Astrocyte of the hippocampus (primary cell): ENCODE data around the gene COL4A3.

Experiments
- DNase-seq: peaks from one replicate; pipeline ENCODE4 v3.0.0; 2011; ENCODE audit warnings: low read depth, low spot score

The COL4A3 gene

DNA sequence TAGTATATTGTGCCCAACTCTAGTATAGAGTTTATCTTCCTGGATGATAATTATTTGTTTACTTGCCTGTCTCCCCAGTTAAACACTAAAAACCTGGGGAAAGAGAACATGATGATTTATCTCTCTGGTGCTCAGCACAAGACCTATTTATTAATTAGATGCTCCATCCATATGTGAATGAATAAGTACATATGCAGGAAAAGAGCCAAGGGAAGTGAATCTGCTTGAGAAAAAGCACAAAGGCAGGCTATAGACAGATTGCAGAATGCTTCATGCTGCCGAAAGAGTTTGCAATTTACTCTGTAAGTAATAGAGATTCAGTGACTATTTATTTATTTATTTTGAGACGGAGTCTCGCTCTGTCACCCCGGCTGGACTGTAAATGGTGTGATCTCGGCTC, 123.3 kb downstream of the COL4A3 start:
- no peak for DNase-seq

DNA sequence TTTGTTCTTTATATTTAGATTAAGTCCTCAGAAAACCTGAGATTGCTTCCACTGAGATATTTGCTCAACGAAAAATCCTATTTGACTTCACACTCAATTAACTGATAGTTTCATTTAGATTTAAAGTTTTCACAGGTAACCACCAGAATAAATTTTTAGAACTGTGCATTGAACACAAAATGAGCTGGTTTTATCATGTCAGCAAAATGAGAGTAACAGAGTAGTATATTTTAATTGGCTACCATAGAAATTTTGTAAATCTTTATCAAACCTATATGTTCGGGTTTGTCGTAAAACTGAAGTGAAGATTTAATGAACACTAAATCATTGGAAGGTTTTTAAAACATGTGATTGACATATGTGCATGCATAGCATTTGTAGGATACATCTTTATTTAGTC, 127.9 kb downstream of the COL4A3 start:
- no peak for DNase-seq

DNA sequence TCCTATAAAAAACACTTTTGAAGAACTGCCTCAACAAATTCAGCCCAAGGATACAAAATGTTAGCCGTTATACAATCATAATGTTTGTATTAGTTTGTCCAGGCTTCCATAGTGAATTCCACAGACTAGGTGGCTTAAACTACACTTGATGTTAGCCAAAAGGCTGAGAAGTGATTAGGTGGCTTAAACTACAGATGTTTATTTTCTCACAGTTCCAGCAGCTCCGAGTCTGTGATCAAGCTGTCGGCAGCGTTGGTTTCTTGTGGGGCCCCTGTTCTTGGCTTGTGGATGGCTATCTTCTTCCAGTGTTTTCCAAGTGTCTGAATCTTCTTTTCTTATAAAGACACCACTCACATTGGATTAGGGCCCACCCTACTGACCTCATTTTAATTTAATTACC, 129.1 kb downstream of the COL4A3 start:
- no peak for DNase-seq

GRCh38 chr2:227295806-227296205, 131.4 kb downstream of the COL4A3 start:
- no peak for DNase-seq

GRCh38 chr2:227296671-227297405, 132.4 kb downstream of the COL4A3 start:
- DNase-seq: no peak

- no peak for DNase-seq
Observed at GRCh38 chr2:227301523-227301922, 137.1 kb downstream of the COL4A3 start.

GRCh38 chr2:227308784-227309183, 144.4 kb downstream of the COL4A3 start:
- peak; percentile 49 for DNase-seq

DNA sequence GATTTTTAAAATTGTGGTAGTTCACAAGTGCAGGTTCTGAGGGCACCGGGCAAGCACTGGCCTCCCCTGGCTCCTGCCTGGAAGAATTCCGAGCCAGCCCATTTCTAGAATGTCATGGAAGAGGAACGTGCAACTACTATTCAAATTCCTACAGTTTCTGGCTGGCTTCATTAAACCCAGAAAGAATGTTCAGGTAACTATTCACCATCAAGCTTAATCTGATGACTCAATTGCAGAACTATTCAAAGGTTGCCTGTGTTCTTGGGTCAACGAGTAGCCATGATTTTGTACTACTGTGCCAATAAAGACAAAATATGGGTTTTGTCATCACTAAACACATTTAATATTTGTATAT, 146.3 kb downstream of the COL4A3 start:
- DNase-seq: peak; percentile 70

GRCh38 chr2:227311861-227312506, 147.6 kb downstream of the COL4A3 start:
- DNase-seq: no peak

- DNase-seq: no peak
Observed at GRCh38 chr2:227312579-227312978, 148.2 kb downstream of the COL4A3 start.

GRCh38 chr2:227313310-227313709, 148.9 kb downstream of the COL4A3 start:
- no peak for DNase-seq

GRCh38 chr2:227317834-227318233, 153.4 kb downstream of the COL4A3 start:
- DNase-seq: no peak

- no peak for DNase-seq
Observed at GRCh38 chr2:227320305-227321094, 156.1 kb downstream of the COL4A3 start.

DNA sequence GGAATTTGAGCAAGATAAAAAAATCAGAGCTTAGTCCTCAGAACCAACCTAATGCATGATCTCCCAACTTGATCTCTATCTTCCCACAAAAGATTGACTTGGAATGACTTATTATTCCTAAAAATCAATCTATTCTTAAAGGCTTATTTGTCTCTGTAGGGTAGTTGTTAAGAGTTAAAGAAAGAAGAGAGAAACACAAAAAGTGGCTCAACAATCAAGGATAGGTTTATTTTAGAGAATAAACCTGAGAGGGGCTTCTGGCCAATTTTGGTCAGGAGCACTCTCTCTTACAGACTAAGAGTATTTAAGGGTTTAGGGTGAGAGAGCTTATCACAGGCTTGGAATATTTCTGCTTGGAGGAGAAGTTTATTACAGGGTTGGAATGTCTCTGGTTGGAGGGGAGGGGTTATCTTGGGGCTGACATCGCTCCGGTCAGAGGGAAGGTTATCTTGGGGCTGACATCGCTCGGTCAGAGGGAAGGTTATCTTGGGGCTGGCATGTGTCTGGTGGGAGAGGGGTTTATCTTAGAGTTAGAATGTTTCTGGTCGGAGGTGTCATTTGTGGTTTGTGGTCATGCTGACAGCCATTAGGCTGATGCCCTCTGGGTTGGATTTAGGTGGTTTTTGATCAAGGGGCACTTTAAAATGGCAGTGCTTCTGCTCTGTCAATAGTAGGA, 158.2 kb downstream of the COL4A3 start:
- DNase-seq: no peak

- no peak for DNase-seq
Observed at GRCh38 chr2:227323818-227324217, 159.4 kb downstream of the COL4A3 start.

DNA sequence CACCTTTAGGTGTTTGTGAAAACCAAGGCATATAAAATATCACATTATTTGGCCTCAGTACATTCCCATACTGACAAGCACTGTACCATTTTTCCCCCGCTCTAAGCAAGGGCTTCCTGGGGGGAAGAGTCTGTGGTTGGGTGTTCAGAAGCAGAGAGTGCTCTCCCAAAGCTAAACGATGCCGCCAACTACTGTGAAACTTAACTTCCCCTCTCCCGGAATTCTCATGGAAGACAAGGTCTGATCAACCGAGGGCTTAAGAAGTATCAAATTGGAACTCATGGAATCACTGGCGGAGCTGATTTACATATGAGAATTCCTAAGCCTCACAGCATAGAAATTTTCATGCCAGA, 160.2 kb downstream of the COL4A3 start:
- DNase-seq: no peak

- DNase-seq: peak; percentile 97
Observed at GRCh38 chr2:227324995-227325838, 160.8 kb downstream of the COL4A3 start, which contains the start of gene MFF. Gene MFF (plus strand): TSS chr2:227325251. CDS start chr2:227330666, 5,415 bp downstream.

- peak; percentile 62 for DNase-seq
Observed at GRCh38 chr2:227325839-227326195, 161.4 kb downstream of the COL4A3 start.

DNA sequence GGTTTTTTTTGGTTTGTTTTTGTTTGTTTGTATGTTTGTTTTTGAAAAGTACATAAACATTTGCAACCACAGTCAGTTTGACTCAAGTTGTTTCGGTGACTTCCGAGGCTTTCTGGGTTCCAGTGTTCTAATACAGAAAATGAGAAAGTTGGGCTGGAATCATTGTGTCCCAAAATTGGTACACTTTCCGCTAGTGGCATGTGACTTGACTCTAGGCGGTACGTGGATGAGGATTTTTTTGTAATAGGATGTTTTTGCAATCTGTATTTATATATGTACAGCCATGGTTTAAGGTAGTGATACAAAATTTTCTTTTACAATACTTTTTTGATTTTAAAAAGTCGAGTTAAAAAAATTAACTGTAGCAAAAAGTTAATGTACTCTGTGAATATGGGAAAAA, 162.4 kb downstream of the COL4A3 start:
- no peak for DNase-seq

DNA sequence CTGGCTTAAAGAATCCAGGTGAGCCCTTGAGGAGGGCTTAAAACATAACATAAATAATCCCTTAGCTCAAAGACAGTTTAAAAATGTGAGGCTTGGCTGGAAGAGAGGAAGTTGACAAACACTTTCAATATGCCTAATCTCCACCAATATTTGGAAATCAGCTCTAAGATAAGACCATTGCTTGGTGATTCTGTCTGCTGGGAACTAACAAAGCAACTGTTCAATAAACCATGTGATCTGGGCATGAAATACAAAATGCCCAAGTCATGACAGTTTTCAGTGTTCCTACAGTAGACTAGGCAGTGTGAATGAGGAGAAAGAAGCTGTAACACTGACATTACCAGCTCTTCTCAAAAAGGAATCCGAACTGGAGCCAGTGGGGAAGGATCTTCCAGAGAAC, 171.3 kb downstream of the COL4A3 start:
- DNase-seq: no peak

DNA sequence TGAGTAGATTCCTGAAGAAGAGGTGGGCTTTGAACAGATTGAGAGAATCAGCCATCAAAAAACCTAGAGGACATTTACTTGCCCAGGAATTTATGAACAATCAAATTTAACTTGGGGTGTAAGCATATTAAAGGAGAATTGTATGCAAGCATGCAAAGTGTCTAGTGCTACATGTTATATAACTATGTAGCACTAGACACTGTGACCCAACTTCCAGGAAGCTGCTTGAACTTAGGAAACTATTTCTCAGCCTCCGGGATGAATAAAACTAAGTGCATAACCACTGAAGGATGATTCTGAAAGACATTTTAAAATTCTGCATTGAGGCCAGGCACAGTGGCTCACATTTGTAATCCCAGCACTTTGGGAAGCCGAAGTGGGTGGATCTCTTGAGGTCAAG, 173.0 kb downstream of the COL4A3 start:
- no peak for DNase-seq
